ENCODE measurements around the gene ESCO1. TPM values are rescaled to one million over a fixed set of nuclear protein-coding genes. Genes with fewer than 3 reads are reported as not detected.

ESCO1 gene
- total RNA-seq, 1 donor, result 18.6 TPM

- no peak overlapping the region for H3K4me3 ChIP-seq (ENCODE audit: low read depth, low read length)
- no peak for DNase-seq (ENCODE audit: low read depth)
- TF ChIP-seq, protein P1, sequence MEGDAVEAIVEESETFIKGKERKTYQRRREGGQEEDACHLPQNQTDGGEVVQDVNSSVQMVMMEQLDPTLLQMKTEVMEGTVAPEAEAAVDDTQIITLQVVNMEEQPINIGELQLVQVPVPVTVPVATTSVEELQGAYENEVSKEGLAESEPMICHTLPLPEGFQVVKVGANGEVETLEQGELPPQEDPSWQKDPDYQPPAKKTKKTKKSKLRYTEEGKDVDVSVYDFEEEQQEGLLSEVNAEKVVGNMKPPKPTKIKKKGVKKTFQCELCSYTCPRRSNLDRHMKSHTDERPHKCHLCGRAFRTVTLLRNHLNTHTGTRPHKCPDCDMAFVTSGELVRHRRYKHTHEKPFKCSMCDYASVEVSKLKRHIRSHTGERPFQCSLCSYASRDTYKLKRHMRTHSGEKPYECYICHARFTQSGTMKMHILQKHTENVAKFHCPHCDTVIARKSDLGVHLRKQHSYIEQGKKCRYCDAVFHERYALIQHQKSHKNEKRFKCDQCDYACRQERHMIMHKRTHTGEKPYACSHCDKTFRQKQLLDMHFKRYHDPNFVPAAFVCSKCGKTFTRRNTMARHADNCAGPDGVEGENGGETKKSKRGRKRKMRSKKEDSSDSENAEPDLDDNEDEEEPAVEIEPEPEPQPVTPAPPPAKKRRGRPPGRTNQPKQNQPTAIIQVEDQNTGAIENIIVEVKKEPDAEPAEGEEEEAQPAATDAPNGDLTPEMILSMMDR (IDR thresholded peaks at IDR 0.05; ENCODE audit: insufficient read depth, low read depth, low read length), result no peak
Measured at GRCh38 chr18:21538230-21538629, 62.3 kb downstream of the ESCO1 start.

GRCh38 chr18:21534327-21534726 lies 66.2 kb downstream of the ESCO1 start:
- no peak for DNase-seq (ENCODE audit: low read depth)
- TF ChIP-seq, protein P1 (IDR thresholded peaks at IDR 0.05; ENCODE audit: insufficient read depth, low read depth, low read length), result no peak
- H3K4me3 ChIP-seq (ENCODE audit: low read depth, low read length), result no peak overlapping the region

DNA sequence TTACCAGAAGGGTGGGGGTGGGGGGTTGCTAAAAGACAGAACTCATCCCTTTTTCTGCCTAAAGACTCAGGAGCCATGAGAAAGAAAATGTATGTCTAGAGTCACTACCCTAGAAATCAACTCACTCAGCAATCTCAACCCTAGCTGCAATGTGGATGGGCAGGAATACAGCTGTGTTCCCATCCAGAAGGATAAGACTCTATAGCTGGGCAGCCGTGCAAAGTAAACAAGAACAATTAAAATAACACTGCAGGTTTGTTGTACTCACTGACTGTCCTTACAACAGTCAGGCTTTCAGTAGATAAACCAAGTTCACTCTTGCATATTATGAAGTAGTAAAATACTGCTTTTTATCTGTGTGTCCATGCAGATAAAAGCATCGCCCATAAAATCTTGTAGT lies 74.0 kb downstream of the ESCO1 start:
- no peak for DNase-seq (ENCODE audit: low read depth)
- H3K4me3 ChIP-seq (ENCODE audit: low read depth, low read length), result no peak overlapping the region
- TF ChIP-seq, protein P1 (IDR thresholded peaks at IDR 0.05; ENCODE audit: insufficient read depth, low read depth, low read length), result no peak

- TF ChIP-seq, protein P1 (IDR thresholded peaks at IDR 0.05; ENCODE audit: insufficient read depth, low read depth, low read length), result no peak
- no peak overlapping the region for H3K4me3 ChIP-seq (ENCODE audit: low read depth, low read length)
- DNase-seq (ENCODE audit: low read depth), result no peak
Measured at GRCh38 chr18:21525916-21526315, 74.6 kb downstream of the ESCO1 start.

GRCh38 chr18:21522530-21522929 lies 78.0 kb downstream of the ESCO1 start:
- DNase-seq (ENCODE audit: low read depth), result no peak

GRCh38 chr18:21513741-21514140 lies 86.8 kb downstream of the ESCO1 start:
- TF ChIP-seq, protein P1 (IDR thresholded peaks at IDR 0.05; ENCODE audit: insufficient read depth, low read depth, low read length), result no peak
- DNase-seq (ENCODE audit: low read depth), result no peak
- no peak overlapping the region for H3K4me3 ChIP-seq (ENCODE audit: low read depth, low read length)

More at GRCh38 chr18:21522530-21522929, 78.0 kb downstream of the ESCO1 start:
- H3K4me3 ChIP-seq (ENCODE audit: low read depth, low read length), result no peak overlapping the region
- TF ChIP-seq, protein P1 (IDR thresholded peaks at IDR 0.05; ENCODE audit: insufficient read depth, low read depth, low read length), result no peak

DNA sequence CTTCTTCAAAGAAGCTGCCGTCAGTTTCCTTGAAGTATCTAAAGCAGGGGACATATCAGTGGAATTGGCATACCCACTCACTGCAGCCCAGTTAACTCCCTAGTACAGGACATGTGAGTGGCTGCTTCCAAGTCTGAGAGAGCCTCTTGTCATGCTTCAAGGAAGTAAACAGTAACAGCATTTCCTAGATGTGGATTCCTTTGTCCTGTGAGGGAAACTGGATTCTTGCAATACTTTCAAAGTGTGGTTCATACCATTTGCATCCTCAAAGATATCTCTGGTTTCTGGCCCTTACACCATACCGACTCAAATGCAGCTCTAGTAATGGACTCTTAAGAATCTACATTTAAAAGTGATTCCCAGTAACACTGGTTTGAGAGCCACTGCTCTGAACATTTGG lies 87.2 kb downstream of the ESCO1 start:
- TF ChIP-seq, protein P1 (IDR thresholded peaks at IDR 0.05; ENCODE audit: insufficient read depth, low read depth, low read length), result no peak
- peak; percentile 14 for DNase-seq (ENCODE audit: low read depth)
- H3K4me3 ChIP-seq (ENCODE audit: low read depth, low read length), result no peak overlapping the region
